H1 (cell line): ENCODE data around the gene STXBP6. TPM values are rescaled to one million over a fixed set of nuclear protein-coding genes. Genes with fewer than 3 reads are reported as not detected.

Source experiments
- CTCF ChIA-PET: fragments of 300-600 bp; sonication (Branson Sonifier 250); formaldehyde crosslinking; loops from one replicate; lab custom pipeline; 2021; ENCODE audit not compliant: partially characterized antibody; lab: Charles Lee
- POLR2A ChIA-PET: fragments of 300-600 bp; sonication (Branson Sonifier 250); formaldehyde crosslinking; loops from one replicate; lab custom pipeline; 2021; ENCODE audit warnings: inconsistent platforms; ENCODE audit not compliant: partially characterized antibody; lab: Charles Lee
- DNase-seq, 2 experiments: peaks; one replicate each; pipeline versions ENCODE4 v3.0.0 to v3.0.0-alpha.2; 2010 to 2022; ENCODE audit warnings: low spot score in 2 of 2, low read depth in 1 of 2, mixed read lengths in 1 of 2
- FAIRE-seq: peaks from 2 replicates; lab custom pipeline; 2011; peaks lifted over from hg19 to GRCh38; lab: Jason Lieb, UNC
- H2AFZ ChIP-seq: 2 replicates; pipeline ENCODE4 v1.8.1; 2012; ENCODE audit warnings: low read length, inconsistent platforms
- H2AK5ac ChIP-seq: 2 replicates; pipeline ENCODE4 v1.6.1; 2013; ENCODE audit warnings: low read depth, low read length
- H2BK120ac ChIP-seq: replicated peaks from 2 replicates; pipeline ENCODE3; 2013; ENCODE audit warnings: low read depth, low read length, inconsistent platforms
- H2BK12ac ChIP-seq: 2 replicates; pipeline ENCODE4 v1.6.1; 2013; ENCODE audit warnings: low read depth, low read length
- H2BK15ac ChIP-seq: 2 replicates; pipeline ENCODE4 v1.6.1; 2013; ENCODE audit warnings: low read length
- H2BK20ac ChIP-seq: 2 replicates; pipeline ENCODE4 v1.6.1; 2013; ENCODE audit warnings: low read length
- H2BK5ac ChIP-seq: 2 replicates; pipeline ENCODE4 v1.6.1; 2013; ENCODE audit warnings: low read depth, low read length
- H3K14ac ChIP-seq: 2 replicates; pipeline ENCODE4 v1.6.1; 2013; ENCODE audit warnings: inconsistent platforms; ENCODE audit not compliant: insufficient read length
- H3K18ac ChIP-seq: 2 replicates; pipeline ENCODE4 v1.6.1; 2013; ENCODE audit warnings: low read length; ENCODE audit errors: extremely low read depth
- H3K23ac ChIP-seq: 2 replicates; pipeline ENCODE4 v1.6.1; 2013; ENCODE audit warnings: inconsistent platforms; ENCODE audit not compliant: insufficient read length
- H3K23me2 ChIP-seq: 2 replicates; pipeline ENCODE4 v1.6.1; 2013; ENCODE audit warnings: low read depth, low read length
- H3K27ac ChIP-seq: 2 replicates; pipeline ENCODE4 v1.6.1; 2011; ENCODE audit warnings: low read depth, low read length, inconsistent platforms
- H3K27me3 ChIP-seq, 4 experiments: replicated peaks in 1 of 4; 1 replicate in 1 of 4; 2 replicates in 3 of 4; pipeline versions ENCODE4 v1.6.1 to v1.8.1; 2011 to 2013; ENCODE audit warnings: low read length in 3 of 4, mild to moderate bottlenecking in 3 of 4, inconsistent platforms in 2 of 4, mixed read lengths in 2 of 4, moderate library complexity in 1 of 4; ENCODE audit not compliant: control insufficient read depth in 3 of 4, insufficient read depth in 3 of 4; ENCODE audit errors: extremely low read depth in 1 of 4
- H3K36me3 ChIP-seq, 4 experiments: 2 replicates each; pipeline versions ENCODE4 v1.6.1 to v1.8.1; 2011 to 2013; ENCODE audit warnings: mild to moderate bottlenecking in 4 of 4, low read length in 3 of 4, moderate library complexity in 2 of 4, control low read depth in 1 of 4, inconsistent platforms in 1 of 4; ENCODE audit not compliant: insufficient read depth in 4 of 4, control insufficient read depth in 2 of 4
- H3K4ac ChIP-seq: replicated peaks from 2 replicates; pipeline ENCODE3; 2013; ENCODE audit warnings: low read length, low read depth, mixed read lengths, inconsistent platforms; ENCODE audit not compliant: insufficient read length
- H3K4me1 ChIP-seq, 4 experiments: replicated peaks in 1 of 4; 1 replicate in 1 of 4; 2 replicates in 3 of 4; pipeline versions ENCODE4 v1.6.1 to v1.8.1; 2011 to 2013; ENCODE audit warnings: low read length in 3 of 4, inconsistent platforms in 2 of 4, mixed read lengths in 1 of 4; ENCODE audit not compliant: insufficient read depth in 4 of 4, control insufficient read depth in 3 of 4
- H3K4me2 ChIP-seq, 2 experiments: 2 replicates each; pipeline versions ENCODE4 v1.6.1 to v1.8.1; 2011 to 2013; ENCODE audit warnings: low read depth in 2 of 2, low read length in 2 of 2, control low read depth in 1 of 2, inconsistent platforms in 1 of 2, mild to moderate bottlenecking in 1 of 2; ENCODE audit not compliant: insufficient read depth in 1 of 2
- H3K4me3 ChIP-seq, 4 experiments: fragments of 200-600, 300-600 bp in 1 of 4; sonication (generic), shearing (Covaris generic), sonication (Bioruptor Twin) in 1 of 4; 2 replicates each; pipeline versions ENCODE4 v1.5.1 to v1.8.1; 2011 to 2016; ENCODE audit warnings: low read length in 4 of 4, low read depth in 3 of 4, control low read depth in 2 of 4, inconsistent platforms in 2 of 4, mild to moderate bottlenecking in 2 of 4, mixed read lengths in 1 of 4, moderate library complexity in 1 of 4; ENCODE audit not compliant: insufficient read depth in 2 of 4; ENCODE audit errors: extremely low read depth in 1 of 4
- H3K56ac ChIP-seq: replicated peaks from 2 replicates; pipeline ENCODE3; 2013; ENCODE audit warnings: low read depth, mild to moderate bottlenecking, mixed read lengths, low read length, inconsistent platforms; ENCODE audit not compliant: insufficient read length
- H3K79me1 ChIP-seq: 2 replicates; pipeline ENCODE4 v1.6.1; 2013; ENCODE audit warnings: low read depth, low read length, control low read depth
- H3K79me2 ChIP-seq, 2 experiments: 2 replicates each; pipeline versions ENCODE4 v1.6.1 to v1.8.1; 2012 to 2013; ENCODE audit warnings: low read length in 2 of 2, mild to moderate bottlenecking in 2 of 2, inconsistent platforms in 1 of 2; ENCODE audit not compliant: insufficient read depth in 2 of 2, control insufficient read depth in 1 of 2
- H3K9ac ChIP-seq, 4 experiments: replicated peaks in 1 of 4; 1 replicate in 1 of 4; 2 replicates in 3 of 4; pipeline versions ENCODE4 v1.6.1 to v1.8.1; 2011 to 2013; ENCODE audit warnings: low read depth in 3 of 4, low read length in 3 of 4, control low read depth in 2 of 4, mild to moderate bottlenecking in 2 of 4, moderate library complexity in 2 of 4, inconsistent platforms in 1 of 4; ENCODE audit errors: extremely low read depth in 1 of 4
- H3K9me3 ChIP-seq, 2 experiments: 2 replicates each; pipeline versions ENCODE4 v1.6.1 to v1.8.1; 2012 to 2013; ENCODE audit warnings: mild to moderate bottlenecking in 2 of 2, moderate library complexity in 2 of 2, control low read depth in 1 of 2, inconsistent platforms in 1 of 2, low read depth in 1 of 2, low read length in 1 of 2, mixed read lengths in 1 of 2; ENCODE audit not compliant: insufficient read depth in 2 of 2
- H4K20me1 ChIP-seq, 2 experiments: replicated peaks in 1 of 2; 2 replicates each; pipeline versions ENCODE3 to v1.8.1; 2011 to 2013; ENCODE audit warnings: inconsistent platforms in 2 of 2, low read length in 2 of 2, mild to moderate bottlenecking in 1 of 2; ENCODE audit not compliant: insufficient read depth in 2 of 2, control insufficient read depth in 1 of 2
- H4K5ac ChIP-seq: 2 replicates; pipeline ENCODE4 v1.6.1; 2013; ENCODE audit warnings: low read length, low read depth, mixed read lengths, inconsistent platforms; ENCODE audit not compliant: insufficient read length
- H4K8ac ChIP-seq: 2 replicates; pipeline ENCODE4 v1.8.0; 2013; ENCODE audit warnings: mild to moderate bottlenecking, moderate library complexity, low read length, inconsistent platforms; ENCODE audit not compliant: insufficient read depth; ENCODE audit errors: extremely low read depth
- H4K91ac ChIP-seq: replicated peaks from 2 replicates; pipeline ENCODE3; 2013; ENCODE audit warnings: low read length, mixed read lengths, inconsistent platforms; ENCODE audit not compliant: insufficient read length
- CEBPB ChIP-seq: IDR thresholded peaks from 2 replicates; pipeline ENCODE4 v1.6.1; 2012; ENCODE audit warnings: low read depth, low read length
- CHD1 ChIP-seq: IDR thresholded peaks from 2 replicates; pipeline ENCODE4 v1.6.1; 2012; ENCODE audit warnings: low read depth, low read length, improper control_type of control experiment
- CTBP2 ChIP-seq: IDR thresholded peaks from 2 replicates; pipeline ENCODE4 v1.7.0; 2011; ENCODE audit warnings: borderline replicate concordance, mild to moderate bottlenecking, moderate library complexity, mixed read lengths, low read length; ENCODE audit not compliant: insufficient read depth, insufficient read length
- EGR1 ChIP-seq: IDR thresholded peaks from 2 replicates; pipeline ENCODE4 v1.6.1; 2011; ENCODE audit warnings: low read depth, low read length, borderline replicate concordance
- EP300 ChIP-seq, 2 experiments: IDR thresholded peaks; 1 replicate in 1 of 2; 2 replicates in 1 of 2; pipeline ENCODE4 v1.6.1; 2011 to 2012; ENCODE audit warnings: low read depth in 2 of 2, low read length in 2 of 2, mild to moderate bottlenecking in 2 of 2, borderline replicate concordance in 1 of 2, inconsistent platforms in 1 of 2, moderate library complexity in 1 of 2
- HDAC2 ChIP-seq, 2 experiments: fragments of 300-600 bp in 1 of 2; sonication (generic) in 1 of 2; IDR thresholded peaks; 2 replicates each; pipeline ENCODE4 v1.6.1; 2011 to 2012; ENCODE audit warnings: low read depth in 2 of 2, low read length in 2 of 2, mild to moderate bottlenecking in 2 of 2, moderate library complexity in 2 of 2, borderline replicate concordance in 1 of 2, inconsistent platforms in 1 of 2
- KDM4A ChIP-seq: IDR thresholded peaks from one replicate; pipeline ENCODE4 v1.7.1; 2012; ENCODE audit warnings: low read depth, mild to moderate bottlenecking, moderate library complexity, low read length, inconsistent platforms; ENCODE audit not compliant: severe bottlenecking
- NANOG ChIP-seq: IDR thresholded peaks from 2 replicates; pipeline ENCODE4 v1.6.1; 2011; ENCODE audit warnings: low read length, low read depth, mild to moderate bottlenecking, inconsistent platforms; ENCODE audit not compliant: insufficient read depth, poor library complexity, severe bottlenecking
- POLR2A ChIP-seq, 2 experiments: IDR thresholded peaks; 1 replicate in 1 of 2; 2 replicates in 1 of 2; pipeline ENCODE4 v1.6.1; 2011; ENCODE audit warnings: low read depth in 2 of 2, low read length in 2 of 2, mild to moderate bottlenecking in 2 of 2; ENCODE audit errors: control extremely low read depth in 1 of 2
- RXRA ChIP-seq: IDR thresholded peaks from 2 replicates; pipeline ENCODE4 v1.6.1; 2011; ENCODE audit warnings: low read depth, mild to moderate bottlenecking, low read length, moderate library complexity; ENCODE audit not compliant: insufficient read depth
- SUZ12 ChIP-seq: fragments of 200-600 bp; sonication (generic); IDR thresholded peaks from 2 replicates; pipeline ENCODE4 v1.6.1; 2012; ENCODE audit warnings: mild to moderate bottlenecking, inconsistent platforms, low read length, moderate library complexity, mixed read lengths
- USF2 ChIP-seq: IDR thresholded peaks from 2 replicates; pipeline ENCODE4 v1.6.1; 2011; ENCODE audit warnings: low read length, improper control_type of control experiment
- WGBS, 2 experiments: shearing (Covaris generic) in 1 of 2; methylation state at CpG; one replicate each; pipeline versions ENCODE4 v1.1.6 to v1.1.7; 2013 to 2015; ENCODE audit warnings: low lambda C conversion rate in 2 of 2, mixed read lengths in 2 of 2, inconsistent platforms in 1 of 2, low coverage in 1 of 2, missing lambda C conversion rate in 1 of 2; ENCODE audit not compliant: insufficient replicate concordance in 2 of 2, insufficient coverage in 1 of 2, insufficient read length in 1 of 2; ENCODE audit errors: extremely low coverage in 1 of 2, missing lambda C conversion rate in 1 of 2; 5-methylcytosine and 5-hydroxymethylcytosine counted together
- polyA plus RNA-seq, 7 experiments: library from polyadenylated mRNA; depleted of rRNA in 3 of 7; stranded (reverse) in 5 of 7; unstranded in 2 of 7; fragments of >200 nt in 5 of 7; fragments of 200-250 nt in 2 of 7; gene quantifications; 1 replicate in 5 of 7; 2 replicates in 1 of 7; 4 replicates in 1 of 7; pipeline versions ENCODE4 v1.2.1 to v1.2.3, GENCODE V29; 2011 to 2013; ENCODE audit warnings: missing spikeins in 2 of 7, mixed read lengths in 2 of 7
- total RNA-seq: library from RNA; stranded (reverse); fragmentation: NEBNext Ultra II Directional; extraction: Animal tissue kit (Norgen Biotek cat#: 25700); gene quantifications from 2 replicates; pipeline ENCODE4 v1.2.1, GENCODE V29; 2021

The STXBP6 gene
- total and polyA plus RNA-seq, 2 of the 8 experiments (the other 6 are each of a cell fraction or from before 2014, with no cell fraction given), result 9.4 to 18.1 TPM

DNA sequence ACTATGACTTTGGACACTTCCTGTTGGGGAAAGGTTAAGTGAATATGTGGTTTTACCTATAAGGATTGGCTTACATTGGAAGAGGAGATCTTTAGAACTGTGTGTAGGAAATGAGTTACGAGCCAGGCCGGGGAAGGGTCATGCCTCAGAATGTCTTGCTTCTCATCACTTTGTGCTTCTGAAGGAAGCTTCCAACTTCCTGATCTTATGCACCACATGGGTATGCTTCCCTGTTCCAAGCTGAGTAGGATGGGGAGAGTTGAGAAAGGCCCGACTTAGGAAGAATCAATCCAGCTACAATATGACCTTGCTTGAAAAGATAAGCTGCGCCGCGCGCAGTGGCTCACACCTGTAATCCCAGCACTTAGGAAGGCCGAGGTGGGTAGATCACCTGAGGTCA, 59.9 kb downstream of the STXBP6 start:
- Histone ChIP-seq H2BK20ac (no peak overlapping the region), H3K36me3 (no peaks in the 10 kb centered on the region), H3K79me2 (0 out of 4 replicates have a peak, but pooled peaks cover 0 to 4% of the 10 kb centered on the region in 2 experiments), H4K5ac (no peak overlapping the region), H3K9ac (no peak overlapping the region), H4K8ac (no peak overlapping the region), H3K14ac (no peak overlapping the region), H3K18ac (no peak overlapping the region), H4K91ac (no peak overlapping the region), H3K4ac (no peak overlapping the region), H3K27ac (no peak overlapping the region), H3K4me3 (no peak overlapping the region), H2BK15ac (no peak overlapping the region), H4K20me1 (no peaks in the 10 kb centered on the region), H3K27me3 (no peaks in the 10 kb centered on the region), H3K23me2 (no peaks in the 10 kb centered on the region), H2BK5ac (no peak overlapping the region), H3K56ac (no peak overlapping the region), H3K4me2 (no peak overlapping the region), H2AK5ac (no peak overlapping the region), H3K4me1 (peaks cover 0 to 6% (median 0%) of the 10 kb centered on the region in 4 experiments; a peak in 1 of 7 replicates), H3K79me1 (no peaks in the 10 kb centered on the region), H3K9me3 (no peaks in the 10 kb centered on the region), H2AFZ (no peak overlapping the region), H3K23ac (no peak overlapping the region), H2BK120ac (no peak overlapping the region), H2BK12ac (no peak overlapping the region)
- WGBS, 2 experiments, result 91% methylated on average over 5 of the region's 8 CpGs; no CpG with 5 or more reads in 1 of the 2 experiments
- ChIA-PET POLR2A (no interaction called here), CTCF (interaction anchor here (0.7 to 0.9 kb wide), 2 partner anchors 13 to 149 kb away, joined by 3 read pairs; no protein-coding TSS in a partner anchor)
- DNase-seq (no peak), FAIRE-seq (no peak)
- TF ChIP-seq EGR1 (no peak), POLR2A (IDR thresholded peaks at IDR 0.05; ENCODE audit: control extremely low read depth in 1 of 2, low read depth in 2 of 2, low read length in 2 of 2) (no peak), USF2 (no peak), EP300 (IDR thresholded peaks at IDR 0.05; ENCODE audit: borderline replicate concordance in 1 of 2, low read depth in 2 of 2, low read length in 2 of 2) (no peak), RXRA (no peak), CTBP2 (no peak), SUZ12 (no peak), HDAC2 (IDR thresholded peaks at IDR 0.05; ENCODE audit: borderline replicate concordance in 1 of 2, low read depth in 2 of 2, low read length in 2 of 2) (no peak), CEBPB (no peak), KDM4A (no peak), CHD1 (no peak), NANOG (no peak)
